ENCODE measurements around the gene CDCP1.

- TF ChIP-seq POLR2A (IDR thresholded peaks at IDR 0.05; ENCODE audit: low read length) (no peak), GATA1 (IDR thresholded peaks at IDR 0.05; ENCODE audit: low read depth, low read length) (no peak)
Measured at GRCh38 chr3:45067941-45068340, 78.2 kb downstream of the CDCP1 start.
